ENCODE measurements around the gene RGS6. TPM values are rescaled to one million over a fixed set of nuclear protein-coding genes. Genes with fewer than 3 reads are reported as not detected.

Gene RGS6
- total and polyA plus RNA-seq, 2 of the 4 experiments (the other 2 are of a cell fraction) = not detected

DNA sequence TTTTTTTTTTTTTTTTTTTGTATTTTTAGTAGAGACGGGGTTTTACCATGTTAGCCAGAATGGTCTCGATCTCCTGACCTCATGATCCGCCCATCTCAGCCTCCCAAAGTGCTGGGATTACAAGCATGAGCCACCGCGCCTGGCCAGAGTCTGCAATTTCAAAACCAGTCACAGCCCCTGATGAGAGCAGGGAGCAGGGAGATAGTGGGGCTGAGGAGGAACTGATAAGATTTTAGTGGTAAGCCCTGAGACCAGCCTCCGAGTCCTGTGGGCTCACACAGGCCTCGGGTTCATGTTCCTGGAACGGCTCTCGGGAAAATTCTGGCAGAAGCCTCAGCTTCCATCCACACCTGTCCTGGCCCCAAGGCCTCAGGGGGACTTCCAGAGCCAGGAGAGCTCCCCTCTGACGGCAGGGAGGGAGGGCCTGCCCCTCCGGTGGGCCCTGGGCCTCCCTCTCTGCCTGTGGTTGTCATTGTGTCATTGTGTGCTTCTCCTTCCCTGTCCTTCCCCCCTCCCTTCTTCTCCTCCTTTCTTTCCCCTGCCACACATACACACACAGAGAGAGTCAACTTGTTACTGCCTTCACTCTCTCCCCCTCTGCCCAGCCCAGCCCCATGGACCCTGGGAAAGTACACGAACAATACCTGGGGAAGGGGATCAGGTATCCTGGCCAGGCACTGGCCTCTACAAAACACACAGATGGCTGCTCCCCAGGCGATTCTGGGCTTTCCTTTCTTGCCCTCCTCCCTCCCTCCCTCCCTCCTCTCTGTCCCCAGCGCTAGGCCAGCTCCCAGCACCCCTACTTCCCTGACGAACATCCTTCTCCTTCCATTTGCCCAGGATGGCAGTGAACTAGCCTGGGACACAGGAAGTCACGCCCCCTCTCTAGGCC, 667.6 kb downstream of the RGS6 start:
- no peak for DNase-seq
- TF ChIP-seq RFX5 (IDR thresholded peaks at IDR 0.05; ENCODE audit: low read depth, low read length) (no peak), RAD21 (IDR thresholded peaks at IDR 0.05; ENCODE audit: low read length) (no peak), CEBPB (IDR thresholded peaks at IDR 0.05; ENCODE audit: low read depth, low read length) (no peak), BHLHE40 (IDR thresholded peaks at IDR 0.05; ENCODE audit: low read depth, low read length) (no peak), SMC3 (IDR thresholded peaks at IDR 0.05; ENCODE audit: low read depth, low read length) (no peak), RCOR1 (IDR thresholded peaks at IDR 0.05; ENCODE audit: insufficient replicate concordance, low read length) (no peak)
- TF ChIP-seq, protein P1, sequence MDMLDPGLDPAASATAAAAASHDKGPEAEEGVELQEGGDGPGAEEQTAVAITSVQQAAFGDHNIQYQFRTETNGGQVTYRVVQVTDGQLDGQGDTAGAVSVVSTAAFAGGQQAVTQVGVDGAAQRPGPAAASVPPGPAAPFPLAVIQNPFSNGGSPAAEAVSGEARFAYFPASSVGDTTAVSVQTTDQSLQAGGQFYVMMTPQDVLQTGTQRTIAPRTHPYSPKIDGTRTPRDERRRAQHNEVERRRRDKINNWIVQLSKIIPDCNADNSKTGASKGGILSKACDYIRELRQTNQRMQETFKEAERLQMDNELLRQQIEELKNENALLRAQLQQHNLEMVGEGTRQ (IDR thresholded peaks at IDR 0.05; ENCODE audit: low read depth, low read length) = no peak
- no peak overlapping the region for H3K9ac ChIP-seq (ENCODE audit: low read depth, low read length)

More for the DNA sequence above, 667.6 kb downstream of the RGS6 start:
- Histone ChIP-seq H3K18ac (ENCODE audit: low read depth, low read length) (no peak overlapping the region), H3K4me2 (ENCODE audit: low read depth, low read length) (no peak overlapping the region), H4K91ac (ENCODE audit: insufficient read depth, low read depth, low read length) (peak overlapping the region; percentile 31), H4K5ac (ENCODE audit: low read depth, low read length) (no peak overlapping the region; the same call in 1 of the 2 replicates), H4K8ac (ENCODE audit: low read depth in 2 of 2, low read length in 2 of 2) (peak overlapping the region; percentile 67 to 73; a peak in 3 of 4 replicates), H2AK9ac (replicated peaks; ENCODE audit: low read depth, low read length, poor library complexity) (peak overlapping the region; percentile 82), H2AFZ (replicated peaks; ENCODE audit: low read length, poor library complexity) (peak overlapping the region; percentile 63), H3K9me3 (ENCODE audit: control insufficient read depth, insufficient read depth, low read length) (no peaks in the 10 kb centered on the region), H3K4me3 (ENCODE audit: insufficient read depth, low read depth, low read length) (no peak overlapping the region), H2AK5ac (ENCODE audit: low read depth, low read length) (peak overlapping the region; percentile 85), H3K4me1 (ENCODE audit: control insufficient read depth, insufficient read depth, low read length) (peaks cover 4% of the 10 kb centered on the region), H3K56ac (ENCODE audit: extremely low read depth, insufficient read depth, low read length) (no peak overlapping the region), H2BK15ac (ENCODE audit: low read depth, low read length) (peak overlapping the region; percentile 84; the same call in 2 of the 3 replicates), H3K27ac (ENCODE audit: insufficient read depth, low read length) (no peak overlapping the region), H3K79me1 (ENCODE audit: low read depth in 1 of 2, low read length in 2 of 2) (no peaks in the 10 kb centered on the region), H3K27me3 (ENCODE audit: control insufficient read depth, insufficient read depth, low read length) (no peaks in the 10 kb centered on the region), H4K20me1 (ENCODE audit: insufficient read depth, low read length) (no peaks in the 10 kb centered on the region), H2BK5ac (ENCODE audit: low read depth, low read length, poor library complexity, severe bottlenecking) (no peak overlapping the region), H3K9me1 (ENCODE audit: insufficient read depth, low read length) (no peaks in the 10 kb centered on the region), H3K23ac (ENCODE audit: low read depth, low read length) (no peak overlapping the region), H2BK120ac (ENCODE audit: low read depth, low read length) (peak overlapping the region; percentile 75), H3K4ac (ENCODE audit: low read depth, low read length) (peak overlapping the region; percentile 73), H2BK20ac (ENCODE audit: low read depth, low read length) (no peak overlapping the region; the same call in none of the 2 replicates), H3K36me3 (ENCODE audit: control insufficient read depth, insufficient read depth, low read length) (no peaks in the 10 kb centered on the region), H3K14ac (replicated peaks; ENCODE audit: low read depth, low read length) (no peak overlapping the region)
- WGBS, 2 experiments (ENCODE audit: extremely low coverage in 2 of 2, insufficient read length in 1 of 2) = 100% methylated on average over 3 of the region's 16 CpGs; no CpG with 5 or more reads in 1 of the 2 experiments
- ChIA-PET POLR2A (ENCODE audit: unreplicated experiment) (no interaction called here), CTCF (no interaction called here)
- in situ Hi-C loops (cut with MboI; ENCODE audit: low sequenced_read_pairs) = loop anchor here (10.0 kb wide), 1 partner anchor 75 kb away; no protein-coding TSS in a partner anchor
- intact Hi-C loops (cut with micrococcal nuclease) = no loop called here
- no TSS peak for BruUV-seq (replicated peaks)
- dilution Hi-C loops (cut with HindIII; ENCODE audit: low sequenced_read_pairs, unreplicated experiment) = no loop called here
- ATAC-seq (ENCODE audit: low read depth) = no peak
